GM21360 (cell line): ENCODE results near the gene MYO16.

Experiments
- ATAC-seq: cut with Tn5 transposase; IDR thresholded peaks from one replicate; pipeline ENCODE4 v1.9.1; 2021; ENCODE audit warnings: mild to moderate bottlenecking, moderate library complexity; ENCODE audit not compliant: unreplicated experiment

MYO16 gene

GRCh38 chr13:108662528-108662927 lies 33.1 kb downstream of the MYO16 start:
- no peak for ATAC-seq

GRCh38 chr13:108663710-108664109 lies 34.3 kb downstream of the MYO16 start:
- no peak for ATAC-seq

- ATAC-seq = no peak
Observed at GRCh38 chr13:108667205-108667604, 37.8 kb downstream of the MYO16 start.

- no peak for ATAC-seq
Observed at GRCh38 chr13:108669381-108669780, 40.0 kb downstream of the MYO16 start.

GRCh38 chr13:108674346-108674745 lies 44.9 kb downstream of the MYO16 start:
- ATAC-seq = no peak

GRCh38 chr13:108674771-108675170 lies 45.4 kb downstream of the MYO16 start:
- ATAC-seq = no peak

GRCh38 chr13:108676620-108677019 lies 47.2 kb downstream of the MYO16 start:
- no peak for ATAC-seq

GRCh38 chr13:108677806-108678205 lies 48.4 kb downstream of the MYO16 start:
- no peak for ATAC-seq

GRCh38 chr13:108680011-108680410 lies 50.6 kb downstream of the MYO16 start:
- ATAC-seq = no peak

- no peak for ATAC-seq
Observed at GRCh38 chr13:108681986-108682575, 52.7 kb downstream of the MYO16 start.

- ATAC-seq = no peak
Observed at GRCh38 chr13:108682714-108683113, 53.3 kb downstream of the MYO16 start.

GRCh38 chr13:108686027-108686426 lies 56.6 kb downstream of the MYO16 start:
- no peak for ATAC-seq

- no peak for ATAC-seq
Observed at GRCh38 chr13:108690726-108691125, 61.3 kb downstream of the MYO16 start.

- ATAC-seq = no peak
Observed at GRCh38 chr13:108700422-108701170, 71.2 kb downstream of the MYO16 start.

GRCh38 chr13:108702171-108702570 lies 72.8 kb downstream of the MYO16 start:
- ATAC-seq = no peak

GRCh38 chr13:108705031-108705430 lies 75.6 kb downstream of the MYO16 start:
- no peak for ATAC-seq

- no peak for ATAC-seq
Observed at GRCh38 chr13:108707584-108707983, 78.2 kb downstream of the MYO16 start.

GRCh38 chr13:108708921-108709320 lies 79.5 kb downstream of the MYO16 start:
- ATAC-seq = no peak

- no peak for ATAC-seq
Observed at GRCh38 chr13:108711386-108711785, 82.0 kb downstream of the MYO16 start.

GRCh38 chr13:108725471-108725870 lies 96.1 kb downstream of the MYO16 start:
- ATAC-seq = no peak

GRCh38 chr13:108728370-108728769 lies 99.0 kb downstream of the MYO16 start:
- ATAC-seq = no peak

GRCh38 chr13:108733022-108733560 lies 103.7 kb downstream of the MYO16 start:
- no peak for ATAC-seq
